GM12891 (cell line): Measurements from ENCODE around the gene FER.
A peak's percentile ranks its signal among the peaks of the same experiment; 100 is the strongest.

Experiments
- DNase-seq: peaks from one replicate; pipeline ENCODE4 v3.0.0; 2011; ENCODE audit warnings: low spot score; ENCODE audit not compliant: insufficient read length
- FAIRE-seq: peaks from 2 replicates; lab custom pipeline; 2011; peaks lifted over from hg19 to GRCh38; lab: Jason Lieb, UNC
- PAX5 ChIP-seq: IDR thresholded peaks from 2 replicates; pipeline ENCODE4 v1.6.1; 2011; ENCODE audit warnings: low read length, moderate library complexity, mild to moderate bottlenecking; ENCODE audit not compliant: insufficient read depth, severe bottlenecking
- POLR2A ChIP-seq: IDR thresholded peaks from 2 replicates; pipeline ENCODE4 v1.6.1; 2011; ENCODE audit warnings: low read depth, low read length, control low read depth
- POLR2AphosphoS5 ChIP-seq: IDR thresholded peaks from 2 replicates; pipeline ENCODE4 v1.6.1; 2011; ENCODE audit warnings: low read depth, low read length, control low read depth
- POU2F2 ChIP-seq: IDR thresholded peaks from 2 replicates; pipeline ENCODE4 v1.6.1; 2011; ENCODE audit warnings: low read depth, mild to moderate bottlenecking, control low read depth, low read length, moderate library complexity
- SPI1 ChIP-seq: IDR thresholded peaks from 2 replicates; pipeline ENCODE4 v1.6.1; 2011; ENCODE audit warnings: low read depth, low read length, control low read depth
- TAF1 ChIP-seq: IDR thresholded peaks from 2 replicates; pipeline ENCODE4 v1.6.1; 2011; ENCODE audit warnings: low read depth, low read length, control low read depth

FER gene

GRCh38 chr5:108919591-108920326, 172.1 kb downstream of the FER start:
- FAIRE-seq (peak; percentile 67), DNase-seq (no peak)
- TF ChIP-seq PAX5 (no peak), TAF1 (no peak), POLR2AphosphoS5 (no peak), SPI1 (no peak), POU2F2 (no peak), POLR2A (no peak)

- FAIRE-seq: peak; percentile 66
- no peak for TF ChIP-seq SPI1
- DNase-seq: no peak
These were observed 176.8 kb downstream of the FER start for GRCh38 chr5:108924457-108924961.

GRCh38 chr5:108925073-108925472, 177.4 kb downstream of the FER start:
- no peak for DNase-seq
- TF ChIP-seq SPI1: no peak
- no peak for TF ChIP-seq POLR2A
- no peak for TF ChIP-seq POU2F2
- TF ChIP-seq TAF1: no peak
- TF ChIP-seq POLR2AphosphoS5: no peak
- TF ChIP-seq PAX5: no peak
- FAIRE-seq: no peak

GRCh38 chr5:108930107-108930506, 182.4 kb downstream of the FER start:
- DNase-seq: no peak
- TF ChIP-seq POLR2AphosphoS5: no peak
- no peak for TF ChIP-seq POLR2A
- TF ChIP-seq TAF1: no peak
- TF ChIP-seq SPI1: no peak
- no peak for TF ChIP-seq POU2F2
- TF ChIP-seq PAX5: no peak
- FAIRE-seq: no peak

GRCh38 chr5:108935611-108936010, 187.9 kb downstream of the FER start:
- TF ChIP-seq TAF1 (no peak), POLR2A (no peak), PAX5 (no peak), POLR2AphosphoS5 (no peak), SPI1 (no peak), POU2F2 (no peak)
- FAIRE-seq: no peak
- no peak for DNase-seq

- TF ChIP-seq POLR2A (no peak), SPI1 (no peak), POU2F2 (no peak), PAX5 (no peak), POLR2AphosphoS5 (no peak), TAF1 (no peak)
- DNase-seq (no peak), FAIRE-seq (no peak)
These were observed 189.5 kb downstream of the FER start for GRCh38 chr5:108937221-108937620.

- no peak for TF ChIP-seq PAX5
- TF ChIP-seq SPI1: no peak
- TF ChIP-seq POLR2A: no peak
- no peak for TF ChIP-seq TAF1
- TF ChIP-seq POLR2AphosphoS5: no peak
- FAIRE-seq: no peak
- DNase-seq: no peak
These were observed 192.8 kb downstream of the FER start for GRCh38 chr5:108940506-108940905.

GRCh38 chr5:108941746-108942145, 194.0 kb downstream of the FER start:
- DNase-seq (no peak), FAIRE-seq (no peak)
- TF ChIP-seq PAX5 (no peak), POLR2AphosphoS5 (no peak), TAF1 (no peak), POU2F2 (no peak), SPI1 (no peak), POLR2A (no peak)

- FAIRE-seq (no peak), DNase-seq (no peak)
- TF ChIP-seq TAF1 (no peak), POU2F2 (no peak), SPI1 (no peak), POLR2AphosphoS5 (no peak)
These were observed 195.0 kb downstream of the FER start for GRCh38 chr5:108942701-108943100.

- DNase-seq (no peak), FAIRE-seq (no peak)
- no peak for TF ChIP-seq POLR2AphosphoS5
- no peak for TF ChIP-seq TAF1
- TF ChIP-seq POU2F2: no peak
- TF ChIP-seq POLR2A: no peak
- TF ChIP-seq SPI1: no peak
- no peak for TF ChIP-seq PAX5
These were observed 197.4 kb downstream of the FER start for GRCh38 chr5:108945094-108945493.
